Non-pigmented ciliary epithelial cell (primary cell): ENCODE measurements around the gene CCL4.
"Not testable (repeated sequence)": the region's sequence is repeated elsewhere in the genome, so short reads cannot be mapped to it uniquely, and the experiment has no call there.

Source experiments
- DNase-seq: peaks from one replicate; pipeline ENCODE4 v3.0.0-alpha.2; 2010; ENCODE audit warnings: low read depth

CCL4 gene

GRCh38 chr17:36087897-36088572 lies 15.6 kb upstream of the CCL4 start:
- not testable (repeated sequence) for DNase-seq

GRCh38 chr17:36088670-36089338 lies 14.8 kb upstream of the CCL4 start:
- no peak for DNase-seq

- DNase-seq: no peak
Measured at GRCh38 chr17:36089339-36089865, 14.2 kb upstream of the CCL4 start.

- no peak for DNase-seq
Measured at GRCh38 chr17:36089888-36090836, 13.5 kb upstream of the CCL4 start, which contains the start of gene CCL3. Gene CCL3, minus strand, starts transcription at chr17:36090143. Its CDS starts 85 bp downstream, at chr17:36090058.

GRCh38 chr17:36092230-36092629 lies 11.4 kb upstream of the CCL4 start:
- DNase-seq: no peak

- not testable (repeated sequence) for DNase-seq
Measured at GRCh38 chr17:36092715-36093114, 10.9 kb upstream of the CCL4 start.

- no peak for DNase-seq
Measured at GRCh38 chr17:36094232-36094631, 9.4 kb upstream of the CCL4 start.

- DNase-seq: no peak
Measured at GRCh38 chr17:36094746-36095145, 8.9 kb upstream of the CCL4 start.

- DNase-seq: no peak
Measured at GRCh38 chr17:36095992-36096391, 7.6 kb upstream of the CCL4 start.

GRCh38 chr17:36099004-36099403 lies 4.6 kb upstream of the CCL4 start:
- not testable (repeated sequence) for DNase-seq

- not testable (repeated sequence) for DNase-seq
Measured at GRCh38 chr17:36104246-36104645, 619 bp downstream of the CCL4 start.

- DNase-seq: no peak
Measured at GRCh38 chr17:36104701-36105181, 1.1 kb downstream of the CCL4 start.

GRCh38 chr17:36105781-36106492 lies 2.3 kb downstream of the CCL4 start:
- DNase-seq: no peak

- DNase-seq: no peak
Measured at GRCh38 chr17:36106493-36106835, 2.8 kb downstream of the CCL4 start.

- DNase-seq: no peak
Measured at GRCh38 chr17:36107660-36108059, 4.0 kb downstream of the CCL4 start.

GRCh38 chr17:36108265-36108664 lies 4.6 kb downstream of the CCL4 start:
- DNase-seq: not testable (repeated sequence)

GRCh38 chr17:36111068-36111490 lies 7.5 kb downstream of the CCL4 start:
- DNase-seq: no peak

GRCh38 chr17:36112572-36112971 lies 8.9 kb downstream of the CCL4 start:
- DNase-seq: no peak

- DNase-seq: not testable (repeated sequence)
Measured at GRCh38 chr17:36113131-36113530, 9.5 kb downstream of the CCL4 start.

- not testable (repeated sequence) for DNase-seq
Measured at GRCh38 chr17:36114971-36115648, 11.5 kb downstream of the CCL4 start.

- not testable (repeated sequence) for DNase-seq
Measured at GRCh38 chr17:36115649-36115977, 12.0 kb downstream of the CCL4 start.
